HG02973 (cell line): ENCODE results near the gene DUSP7.
"Not testable (repeated sequence)": the region's sequence is repeated elsewhere in the genome, so short reads cannot be mapped to it uniquely, and the experiment has no call there.

Experiments
- ATAC-seq: cut with Tn5 transposase; IDR thresholded peaks from one replicate; pipeline ENCODE4 v1.9.1; 2021; ENCODE audit warnings: moderate library complexity; ENCODE audit not compliant: unreplicated experiment

DUSP7 gene

DNA sequence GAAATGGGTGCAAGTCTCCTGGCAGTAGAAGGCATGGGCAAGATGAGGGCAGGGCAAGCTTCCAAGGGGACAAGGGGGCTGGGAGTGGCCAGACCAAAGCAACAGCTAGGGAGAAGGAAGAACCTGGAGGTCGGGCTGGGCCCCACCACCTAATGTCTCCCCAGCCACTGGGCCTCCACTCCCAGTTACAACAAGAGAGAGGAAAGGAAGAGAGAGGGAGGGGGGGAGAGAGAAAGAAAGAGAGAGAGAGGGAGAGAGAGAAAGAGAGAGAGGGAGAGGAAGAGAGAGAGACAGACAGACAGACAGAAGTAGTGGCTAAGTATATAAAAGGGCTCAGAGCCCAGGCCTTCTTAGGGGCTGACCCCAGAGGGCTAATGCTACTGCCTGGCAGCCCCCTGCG lies 6.9 kb downstream of the DUSP7 start:
- ATAC-seq = no peak

DNA sequence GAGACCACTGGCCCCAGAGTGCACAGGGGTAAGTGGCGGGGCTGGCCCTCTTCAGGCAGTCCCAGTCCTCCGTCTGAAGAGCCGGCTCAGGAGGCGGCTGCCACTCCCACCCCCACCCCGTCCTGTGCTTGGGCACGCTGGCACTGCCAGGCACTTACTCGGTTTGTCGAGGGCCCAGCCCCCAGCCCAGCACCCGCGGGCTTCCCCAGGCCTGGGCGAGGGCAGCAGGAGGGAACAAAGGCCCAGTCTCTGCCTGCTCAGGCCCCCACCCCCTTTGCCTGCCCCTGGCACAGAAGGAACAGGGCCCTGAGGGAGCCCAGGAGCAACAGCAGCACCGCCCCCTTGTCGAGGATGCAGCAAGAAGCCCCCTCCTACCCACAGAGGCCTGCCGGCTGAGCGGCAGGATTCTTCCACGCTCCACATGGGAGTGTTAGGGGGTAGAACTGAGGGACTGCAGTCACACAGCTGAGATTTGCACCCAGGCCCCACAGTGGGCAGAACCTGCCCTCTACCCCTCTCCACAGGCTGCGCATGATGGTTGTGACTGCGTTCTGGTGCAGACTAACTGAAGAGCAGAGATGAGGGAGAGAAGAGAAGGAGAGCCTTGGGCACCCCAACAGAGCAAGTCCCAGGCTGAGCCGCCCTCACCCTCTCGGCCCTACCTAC lies 8.9 kb downstream of the DUSP7 start:
- no peak for ATAC-seq

GRCh38 chr3:52046902-52047239 lies 9.5 kb downstream of the DUSP7 start:
- ATAC-seq = no peak

DNA sequence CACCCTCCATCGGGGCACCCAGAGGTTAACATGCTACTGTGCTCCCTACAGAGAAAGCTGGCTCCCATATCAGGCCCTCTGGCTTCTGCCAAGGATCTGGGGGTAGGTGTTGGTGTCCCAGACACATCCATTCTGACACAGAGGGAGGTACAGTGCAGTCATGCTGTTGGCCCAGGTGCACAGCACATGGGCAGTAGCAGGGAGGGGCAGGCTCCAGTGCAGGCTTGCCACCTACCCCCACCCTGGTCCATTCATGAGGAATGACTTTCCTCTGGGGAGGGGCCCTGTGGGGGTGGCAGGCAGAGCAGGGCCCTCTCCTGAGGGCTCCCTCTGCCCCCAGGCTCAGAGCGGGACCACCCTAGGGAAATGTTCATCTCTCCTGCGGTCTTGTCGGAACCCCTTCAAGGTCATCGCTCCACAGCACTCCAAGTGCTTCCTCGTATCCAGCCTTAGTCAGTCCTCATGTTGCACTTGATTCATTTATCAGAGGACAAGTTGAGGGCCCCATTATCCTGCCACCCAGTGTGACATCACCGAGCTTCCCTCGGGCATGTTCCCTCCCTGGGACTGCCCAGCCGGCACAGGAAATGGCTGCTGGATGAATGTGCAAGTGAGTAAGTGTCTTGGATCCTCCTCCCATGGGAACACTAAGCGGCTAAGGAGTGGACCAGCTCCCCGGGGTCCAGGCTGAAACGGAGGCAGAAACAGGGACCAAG lies 10.0 kb downstream of the DUSP7 start:
- ATAC-seq = no peak

DNA sequence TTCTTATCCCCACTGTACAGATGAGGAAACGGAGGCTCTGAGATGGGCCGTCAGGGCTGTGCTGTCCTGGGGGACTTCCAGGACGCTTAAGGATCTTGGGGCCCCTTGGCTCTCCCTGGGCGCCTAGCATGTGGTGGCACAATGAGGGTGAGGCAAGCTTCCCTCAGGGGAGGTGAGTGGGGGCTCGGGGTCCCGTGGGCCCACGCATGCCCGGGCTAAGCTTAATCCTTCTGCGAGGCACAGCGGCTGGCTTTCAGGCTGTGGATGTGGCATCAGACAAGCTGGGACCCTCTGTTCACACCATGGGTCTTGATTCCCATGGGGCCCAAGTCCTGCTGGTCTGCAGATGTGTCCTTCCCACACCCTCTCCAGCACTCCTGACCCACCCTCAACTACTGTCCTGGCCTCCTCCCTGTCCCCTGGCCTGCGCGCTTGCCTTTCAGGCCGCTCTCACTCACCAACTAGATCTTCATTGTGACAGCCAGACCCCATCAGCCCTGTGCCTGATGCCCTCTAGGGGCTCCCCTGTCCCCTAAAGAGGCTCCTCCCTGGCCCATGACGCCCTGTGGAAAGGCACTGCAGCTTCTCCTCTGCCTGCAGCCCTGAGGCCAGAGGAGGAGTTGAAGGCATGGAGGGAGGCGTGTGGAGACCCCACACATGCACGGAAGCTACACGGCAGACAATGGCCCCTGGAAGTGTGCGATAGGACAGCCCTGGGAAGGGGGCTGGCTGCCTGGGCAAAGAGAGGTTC lies 11.3 kb downstream of the DUSP7 start:
- ATAC-seq = no peak

DNA sequence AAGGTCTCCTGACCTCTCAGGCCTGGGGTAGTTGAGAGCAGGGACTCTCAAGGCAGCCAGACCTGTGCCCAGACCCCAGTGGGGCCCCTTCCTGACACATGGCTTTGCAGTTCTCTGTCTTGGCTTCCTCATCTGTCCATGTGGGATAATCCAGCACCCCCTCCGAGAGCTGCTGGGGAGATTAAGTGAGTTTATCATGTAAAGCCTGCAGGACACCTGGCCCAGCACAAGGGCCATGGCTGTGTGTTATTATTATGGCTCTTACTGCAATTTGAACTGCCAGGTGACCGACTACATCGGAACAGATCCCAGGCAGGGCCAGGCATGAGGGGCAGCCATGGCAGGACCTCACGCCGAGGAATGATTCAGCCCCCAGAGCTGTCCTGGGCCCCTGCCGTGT lies 12.6 kb downstream of the DUSP7 start:
- ATAC-seq = no peak

GRCh38 chr3:52043039-52043438 lies 13.3 kb downstream of the DUSP7 start:
- ATAC-seq = not testable (repeated sequence)

- ATAC-seq = no peak
Observed at GRCh38 chr3:52041118-52041731, 15.1 kb downstream of the DUSP7 start.

- no peak for ATAC-seq
Observed at GRCh38 chr3:52040600-52040999, 15.8 kb downstream of the DUSP7 start.

- no peak for ATAC-seq
Observed at GRCh38 chr3:52039846-52040245, 16.5 kb downstream of the DUSP7 start.

DNA sequence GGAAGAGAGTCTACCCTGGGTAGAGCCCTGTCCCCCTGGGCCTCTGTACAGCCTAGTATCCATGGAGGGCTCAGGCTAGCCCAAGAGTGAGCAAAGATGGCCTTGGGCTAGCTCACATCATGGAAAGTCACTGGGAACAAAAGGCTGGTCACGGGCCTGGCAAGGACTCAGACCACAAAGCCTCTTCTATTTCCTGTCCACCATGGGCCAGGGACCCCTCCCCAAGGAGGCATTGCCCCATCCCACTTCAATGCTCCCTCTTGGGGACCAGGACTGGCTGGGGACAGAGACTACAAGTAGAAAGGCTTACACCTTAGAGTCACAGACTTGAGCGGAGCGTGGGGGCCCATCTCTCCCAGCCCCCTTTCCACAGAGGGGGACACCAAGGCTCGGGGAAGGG lies 16.9 kb downstream of the DUSP7 start:
- ATAC-seq = no peak

DNA sequence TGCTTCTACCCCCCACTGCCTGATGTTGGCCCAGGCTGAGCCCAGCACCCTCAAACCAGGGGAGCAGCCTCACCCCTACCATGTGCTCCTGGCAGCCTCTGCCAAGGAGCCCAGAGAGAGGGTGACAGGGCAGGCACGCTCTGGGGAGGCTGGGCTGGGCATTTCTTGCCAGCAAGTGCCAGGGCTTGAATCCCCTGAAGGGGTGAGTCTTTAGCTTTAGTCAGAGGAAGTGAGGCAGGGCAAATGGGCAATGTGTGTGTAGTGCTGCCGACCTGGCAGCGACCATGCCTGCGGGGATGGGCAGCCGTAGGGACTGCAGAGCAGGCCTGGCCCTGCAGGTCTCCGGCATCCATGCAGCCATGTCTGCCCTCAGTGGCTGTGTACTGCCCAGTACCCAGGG lies 18.1 kb downstream of the DUSP7 start:
- no peak for ATAC-seq

DNA sequence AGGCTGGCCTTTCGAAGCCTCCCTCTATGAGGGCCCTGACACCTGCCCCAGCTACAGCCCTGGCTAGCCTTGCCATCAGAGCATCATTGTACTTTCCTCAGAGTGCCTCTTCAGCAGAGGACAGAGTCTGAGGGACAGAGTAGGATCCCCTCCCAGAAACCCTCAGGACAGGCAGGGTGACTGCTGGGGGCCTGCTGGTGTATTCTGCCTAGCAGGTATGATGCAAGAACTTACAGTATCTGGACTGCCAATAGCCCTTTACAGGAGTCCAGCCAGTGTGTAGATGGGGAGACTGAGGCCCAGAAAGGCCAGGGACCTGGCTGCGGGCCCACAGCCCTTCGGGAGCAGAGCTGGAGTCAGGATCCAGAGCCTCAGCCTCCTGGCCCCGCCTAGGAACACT lies 19.1 kb downstream of the DUSP7 start:
- no peak for ATAC-seq

GRCh38 chr3:52036829-52037228 lies 19.5 kb downstream of the DUSP7 start:
- no peak for ATAC-seq

DNA sequence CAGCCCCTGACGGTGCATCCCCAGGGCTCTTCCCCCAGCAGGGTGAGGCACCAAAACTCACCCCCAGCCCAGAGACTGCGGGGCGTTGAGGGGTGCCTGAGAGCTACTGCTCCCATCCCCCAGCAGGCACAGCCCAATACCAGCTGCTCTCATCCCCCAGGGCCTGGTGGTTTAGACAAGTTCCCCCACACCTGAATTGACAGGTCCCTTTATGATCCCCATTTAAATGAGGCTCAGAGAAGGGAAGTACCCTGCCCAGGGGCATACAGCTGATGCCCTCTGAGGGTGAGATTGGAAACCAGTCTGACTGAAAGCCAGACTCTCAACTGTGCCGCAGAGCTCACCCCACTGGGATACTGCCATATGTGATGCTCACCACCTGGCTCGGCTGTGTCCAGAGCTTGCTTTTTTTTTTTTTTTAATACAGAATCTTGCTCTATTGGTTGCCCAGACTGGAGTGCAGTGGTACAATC lies 20.1 kb downstream of the DUSP7 start:
- no peak for ATAC-seq

DNA sequence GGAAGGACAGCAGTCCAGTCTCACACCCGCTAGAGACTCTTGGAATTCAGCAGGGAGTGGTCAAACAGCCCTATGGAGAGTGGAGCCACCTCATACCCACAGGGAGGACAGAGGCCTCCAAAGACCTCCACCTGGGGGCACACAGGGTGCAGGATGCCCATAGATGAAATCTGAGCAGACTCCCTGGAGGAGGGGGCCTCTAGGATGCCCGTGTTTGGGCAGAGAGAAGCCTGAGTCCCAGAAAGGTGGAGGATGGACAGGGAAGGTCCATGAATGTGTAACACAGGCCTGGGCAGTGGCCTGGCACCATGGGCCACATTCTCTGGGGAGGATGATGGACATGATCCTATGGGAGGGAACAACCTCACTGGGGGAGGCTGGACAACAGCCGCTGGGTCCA lies 21.7 kb downstream of the DUSP7 start:
- ATAC-seq = no peak

DNA sequence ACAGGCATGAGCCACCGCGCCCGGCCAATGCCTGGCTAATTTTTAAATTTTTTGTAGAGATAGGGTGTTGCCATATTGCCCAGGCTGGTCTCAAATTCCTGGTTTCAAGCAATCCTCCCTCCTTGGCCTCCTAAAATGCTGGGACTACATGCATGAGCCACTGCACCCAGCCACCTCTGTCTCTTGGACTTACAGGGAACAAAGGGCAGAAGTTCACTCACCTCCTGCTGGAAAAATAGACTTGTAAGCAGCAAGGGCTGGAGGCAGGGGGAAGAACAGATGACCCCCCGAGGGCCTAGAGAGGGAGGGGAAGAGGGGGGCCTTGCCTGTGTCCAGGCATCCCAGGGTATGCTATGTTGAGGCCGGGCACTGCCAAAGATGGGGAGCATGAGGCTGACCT lies 22.2 kb downstream of the DUSP7 start:
- ATAC-seq = no peak

GRCh38 chr3:52033748-52034147 lies 22.6 kb downstream of the DUSP7 start:
- not testable (repeated sequence) for ATAC-seq

- ATAC-seq = no peak
Observed at GRCh38 chr3:52032702-52033408, 23.5 kb downstream of the DUSP7 start.

DNA sequence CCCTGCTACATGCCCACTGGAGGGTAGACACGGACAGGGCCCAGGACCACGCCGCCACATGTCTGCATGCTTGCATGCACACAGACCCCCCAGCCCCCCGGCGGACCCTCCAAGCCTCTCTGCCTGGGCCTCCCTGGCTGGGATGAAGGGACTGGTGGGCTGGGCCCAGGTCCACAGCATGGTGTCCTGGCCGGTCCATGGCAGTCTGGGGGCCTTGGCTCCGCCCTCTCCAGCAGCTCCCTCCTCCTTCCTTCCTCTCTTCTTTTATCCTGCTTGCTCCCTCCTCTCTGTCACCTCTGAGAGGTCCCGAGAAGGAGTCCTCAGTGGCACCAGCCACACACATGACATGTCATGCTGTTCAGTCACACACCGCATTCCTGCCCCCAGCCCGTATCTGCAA lies 24.5 kb downstream of the DUSP7 start:
- ATAC-seq = no peak

DNA sequence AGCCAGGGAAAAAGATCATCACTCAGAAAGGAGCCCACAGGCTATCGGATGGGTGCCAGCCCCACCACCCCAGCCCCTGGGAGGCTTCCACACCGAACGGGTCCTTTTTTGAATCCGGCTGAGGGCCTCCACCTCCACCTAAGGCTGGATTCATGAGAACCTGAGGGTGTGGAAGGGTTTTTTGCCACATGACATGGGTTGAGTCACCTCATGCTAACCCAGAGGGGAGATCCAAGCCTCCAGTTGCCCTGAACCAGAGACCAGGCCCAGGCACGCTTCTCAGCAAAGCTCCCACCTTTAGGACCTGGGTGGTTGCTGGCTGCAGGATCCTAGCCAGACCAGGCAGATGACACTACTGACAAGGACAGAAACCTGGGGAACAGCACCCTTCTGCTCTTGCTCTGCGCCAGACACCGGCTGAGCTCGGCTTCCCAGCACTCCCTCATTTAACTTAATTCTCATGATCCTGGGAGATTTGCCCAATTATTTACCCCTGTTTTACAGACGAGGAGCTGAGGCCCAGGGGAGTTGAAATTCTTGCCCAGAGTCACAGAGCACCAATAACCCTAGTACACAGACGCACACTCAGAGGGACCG lies 25.6 kb downstream of the DUSP7 start:
- ATAC-seq = no peak
